Measurements from ENCODE around the gene VIM. TPM values are rescaled to one million over a fixed set of nuclear protein-coding genes. Genes with fewer than 3 reads are reported as not detected.

The VIM gene
- polyA plus RNA-seq, 4 donors, result 21.2 to 531 (median 258) TPM

DNA sequence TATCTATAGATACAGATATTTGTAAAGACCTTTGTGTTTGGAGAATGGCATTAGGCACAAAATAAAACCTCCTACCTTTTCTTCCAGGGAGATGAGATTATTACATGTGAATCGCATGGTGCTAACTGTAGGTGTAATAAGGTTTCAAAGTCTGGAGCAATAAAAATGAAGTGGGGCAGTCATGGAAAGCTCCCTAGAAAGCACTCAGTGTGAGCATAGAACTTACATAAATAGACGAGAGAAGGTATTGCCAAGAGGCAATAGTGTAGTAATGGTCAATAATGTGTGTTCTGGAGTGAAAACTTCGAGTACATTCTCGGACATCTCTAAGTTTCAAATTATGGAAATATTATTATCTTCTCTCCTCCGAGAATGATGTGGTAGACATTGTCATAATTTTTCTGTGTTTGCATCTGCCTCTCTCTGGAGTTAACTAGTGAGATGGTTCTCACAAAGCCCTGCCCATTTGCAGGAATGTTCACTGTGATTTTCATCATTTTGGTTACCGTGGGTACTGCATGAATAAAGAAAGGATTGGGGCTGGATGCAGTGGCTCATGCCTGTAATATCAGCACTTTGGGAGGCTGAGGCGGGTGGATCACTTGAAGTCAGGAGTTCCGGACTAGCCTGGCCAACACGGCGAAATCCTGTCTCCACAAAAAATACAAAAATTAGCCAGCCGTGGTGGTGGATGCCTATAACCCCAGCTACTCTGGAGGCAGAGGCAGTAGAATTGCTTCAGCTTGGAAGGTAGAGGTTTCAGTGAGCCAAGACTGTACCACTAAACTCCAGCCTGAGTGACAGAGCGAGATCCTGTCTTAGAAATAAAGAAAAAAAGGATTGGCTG, 10.6 kb downstream of the VIM start:
- H3K27ac ChIP-seq (ENCODE audit: low read depth in 1 of 3, low read length in 2 of 3), result no peak overlapping the region
- peaks cover 0 to 11% (median 4%) of the 10 kb centered on the region in 3 donors for H3K36me3 ChIP-seq (ENCODE audit: control insufficient read depth in 3 of 3, insufficient read depth in 2 of 3, low read depth in 1 of 3, low read length in 3 of 3)
- H3K4me1 ChIP-seq (ENCODE audit: control insufficient read depth in 3 of 3, insufficient read depth in 2 of 3, low read depth in 1 of 3, low read length in 2 of 3), result peaks cover 0 to 2% (median 0%) of the 10 kb centered on the region in 3 donors
- H3K27me3 ChIP-seq (ENCODE audit: control insufficient read depth in 3 of 3, insufficient read depth in 3 of 3, low read length in 3 of 3), result no peaks in the 10 kb centered on the region
- DNase-seq, result peak in 1 of 2 donors; percentile 60
- FAIRE-seq, result no peak
- peaks cover 0 to 5% of the 10 kb centered on the region in 2 donors for H3K9me3 ChIP-seq (ENCODE audit: control insufficient read depth in 2 of 2, insufficient read depth in 1 of 2, low read depth in 1 of 2, low read length in 1 of 2)
- whole genome bisulfite sequencing, 3 donors, result 56 to 74% (median 69%) methylated on average over 12 of the region's 12 CpGs
- no peak overlapping the region for H3K4me3 ChIP-seq (ENCODE audit: low read depth in 1 of 3, low read length in 3 of 3)

DNA sequence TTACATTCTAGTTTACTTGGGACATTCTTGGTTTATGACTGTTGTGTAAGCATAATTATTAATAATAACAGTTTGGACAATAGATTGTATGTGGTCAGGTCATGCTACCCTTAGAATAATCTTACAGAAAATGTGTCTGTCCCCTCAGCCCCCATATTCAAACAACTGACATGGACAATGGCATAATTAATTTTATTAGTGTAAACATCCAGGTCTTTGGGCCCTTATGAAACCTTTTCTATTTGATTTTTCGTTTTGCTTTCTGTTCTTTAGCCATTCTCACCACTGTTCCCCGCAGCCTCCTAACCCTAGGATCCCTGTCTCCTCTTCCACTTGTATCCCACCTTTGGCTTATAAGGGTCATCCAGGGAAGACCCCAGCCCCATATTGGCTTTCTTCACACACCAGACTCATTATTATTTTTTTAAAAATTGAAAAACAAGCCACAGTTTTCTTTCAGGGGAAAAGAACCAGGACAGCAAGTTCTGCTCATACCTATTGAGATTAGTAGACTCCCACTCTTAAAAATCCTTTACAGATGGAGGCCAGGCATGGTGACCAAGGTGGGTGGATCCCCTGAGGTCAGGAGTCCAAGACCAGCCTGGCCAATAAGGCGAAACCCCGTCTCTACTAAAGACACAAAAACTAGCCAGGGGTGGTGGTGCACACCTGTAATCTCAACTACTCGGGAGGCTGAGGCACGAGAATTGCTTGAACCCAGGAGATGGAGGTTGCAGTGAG, 11.5 kb downstream of the VIM start:
- peaks cover 0 to 5% (median 4%) of the 10 kb centered on the region in 3 donors for H3K36me3 ChIP-seq (ENCODE audit: control insufficient read depth in 3 of 3, insufficient read depth in 2 of 3, low read depth in 1 of 3, low read length in 3 of 3)
- DNase-seq, result no peak
- WGBS, 3 donors, result 77 to 87% (median 85%) methylated on average over 6 of the region's 6 CpGs
- no peak for FAIRE-seq
- no peaks in the 10 kb centered on the region for H3K4me1 ChIP-seq (ENCODE audit: control insufficient read depth in 3 of 3, insufficient read depth in 2 of 3, low read depth in 1 of 3, low read length in 2 of 3)
- no peaks in the 10 kb centered on the region for H3K27me3 ChIP-seq (ENCODE audit: control insufficient read depth in 3 of 3, insufficient read depth in 3 of 3, low read length in 3 of 3)
- no peak overlapping the region for H3K27ac ChIP-seq (ENCODE audit: low read depth in 1 of 3, low read length in 2 of 3)
- H3K4me3 ChIP-seq (ENCODE audit: low read depth in 1 of 3, low read length in 3 of 3), result no peak overlapping the region
- peaks cover 0 to 5% of the 10 kb centered on the region in 2 donors for H3K9me3 ChIP-seq (ENCODE audit: control insufficient read depth in 2 of 2, insufficient read depth in 1 of 2, low read depth in 1 of 2, low read length in 1 of 2)

DNA sequence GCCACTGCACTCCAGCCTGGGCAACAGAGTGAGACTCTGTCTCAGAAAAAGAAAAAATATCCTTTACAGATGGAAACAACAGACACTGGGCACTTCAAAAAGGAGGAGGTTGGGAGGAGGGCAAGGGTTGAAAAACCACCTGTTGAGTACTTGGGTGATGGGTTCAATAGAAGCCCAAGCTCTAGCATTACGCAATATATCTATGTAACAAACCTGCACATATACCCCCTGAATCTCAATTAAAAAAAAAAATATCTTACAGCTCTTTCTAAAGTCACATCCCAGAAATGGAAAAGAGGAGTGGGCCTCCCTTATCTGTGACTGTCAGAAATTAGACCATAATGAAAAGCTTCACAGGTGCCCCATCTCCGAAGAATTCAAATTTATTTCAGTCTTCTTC, 12.1 kb downstream of the VIM start:
- no peaks in the 10 kb centered on the region for H3K27me3 ChIP-seq (ENCODE audit: control insufficient read depth in 3 of 3, insufficient read depth in 3 of 3, low read length in 3 of 3)
- FAIRE-seq (no peak), DNase-seq (no peak)
- peaks cover 0 to 5% of the 10 kb centered on the region in 2 donors for H3K9me3 ChIP-seq (ENCODE audit: control insufficient read depth in 2 of 2, insufficient read depth in 1 of 2, low read depth in 1 of 2, low read length in 1 of 2)
- H3K4me3 ChIP-seq (ENCODE audit: low read depth in 1 of 3, low read length in 3 of 3), result no peak overlapping the region
- H3K27ac ChIP-seq (ENCODE audit: low read depth in 1 of 3, low read length in 2 of 3), result no peak overlapping the region
- 94 to 98% (median 98%) methylated on average over 2 of the region's 2 CpGs for WGBS, 3 donors
- H3K36me3 ChIP-seq (ENCODE audit: control insufficient read depth in 3 of 3, insufficient read depth in 2 of 3, low read depth in 1 of 3, low read length in 3 of 3), result peaks cover 0 to 4% (median 2%) of the 10 kb centered on the region in 3 donors
- H3K4me1 ChIP-seq (ENCODE audit: control insufficient read depth in 3 of 3, insufficient read depth in 2 of 3, low read depth in 1 of 3, low read length in 2 of 3), result no peaks in the 10 kb centered on the region

DNA sequence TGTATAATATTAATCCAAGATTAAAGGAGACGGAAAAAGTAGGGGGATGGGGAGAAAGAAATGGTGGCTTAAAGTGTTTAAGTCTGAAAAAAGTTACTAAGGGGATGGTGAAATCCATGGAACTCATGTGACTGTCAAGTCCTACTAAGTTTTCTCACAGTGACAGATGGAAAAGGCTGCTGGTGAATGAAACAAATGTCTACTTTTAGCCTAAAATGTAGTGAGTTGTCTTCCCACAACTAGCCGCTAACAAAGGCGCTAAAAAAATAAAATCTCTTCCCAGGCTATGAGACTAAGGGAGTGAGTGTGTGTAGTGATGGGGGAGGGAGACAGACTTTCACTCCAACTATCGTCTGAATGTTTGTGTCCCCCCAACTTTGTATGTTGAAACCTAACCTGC, 12.6 kb downstream of the VIM start:
- no peak overlapping the region for H3K27ac ChIP-seq (ENCODE audit: low read depth in 1 of 3, low read length in 2 of 3)
- no peaks in the 10 kb centered on the region for H3K27me3 ChIP-seq (ENCODE audit: control insufficient read depth in 3 of 3, insufficient read depth in 3 of 3, low read length in 3 of 3)
- 91 to 97% (median 95%) methylated on average over 4 of the region's 4 CpGs for WGBS, 3 donors
- H3K9me3 ChIP-seq (ENCODE audit: control insufficient read depth in 2 of 2, insufficient read depth in 1 of 2, low read depth in 1 of 2, low read length in 1 of 2), result peaks cover 0 to 5% of the 10 kb centered on the region in 2 donors
- DNase-seq (no peak), FAIRE-seq (no peak)
- no peaks in the 10 kb centered on the region for H3K4me1 ChIP-seq (ENCODE audit: control insufficient read depth in 3 of 3, insufficient read depth in 2 of 3, low read depth in 1 of 3, low read length in 2 of 3)
- no peaks in the 10 kb centered on the region for H3K36me3 ChIP-seq (ENCODE audit: control insufficient read depth in 3 of 3, insufficient read depth in 2 of 3, low read depth in 1 of 3, low read length in 3 of 3)
- no peak overlapping the region for H3K4me3 ChIP-seq (ENCODE audit: low read depth in 1 of 3, low read length in 3 of 3)

DNA sequence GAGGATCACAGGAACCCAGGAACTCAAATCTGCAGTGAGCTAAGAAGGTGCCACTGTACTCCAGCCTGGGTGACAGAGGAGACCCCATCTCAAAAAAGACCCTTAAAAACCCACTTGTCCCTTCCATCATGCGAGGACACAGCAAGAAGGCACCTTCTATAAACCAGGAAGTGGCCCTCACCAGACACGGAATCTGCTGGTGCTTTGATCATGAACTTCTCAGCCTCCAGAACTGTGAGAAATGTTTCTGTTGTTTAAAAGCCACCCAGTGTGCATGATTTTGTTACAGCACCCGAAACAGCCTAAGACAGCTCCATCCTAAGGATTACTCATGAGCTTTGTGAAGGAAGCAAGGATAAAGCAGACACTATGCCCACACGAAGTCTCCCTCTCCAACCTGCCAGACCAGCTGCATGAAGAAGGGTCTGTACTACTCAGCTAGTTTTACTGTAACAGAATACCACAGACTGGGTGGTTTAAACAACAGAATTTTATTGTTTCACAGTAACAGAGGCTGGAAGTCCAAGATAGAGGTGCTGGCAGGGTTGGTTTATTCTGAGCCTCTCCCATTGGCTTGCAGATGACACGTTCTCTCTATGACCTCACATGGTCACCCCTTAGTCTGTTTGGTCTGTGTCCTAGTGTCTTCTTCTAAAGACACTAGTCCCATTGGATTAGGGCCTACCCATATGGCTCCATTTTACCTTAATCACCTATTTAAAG, 13.7 kb downstream of the VIM start:
- Histone ChIP-seq H3K9me3 (ENCODE audit: control insufficient read depth in 2 of 2, insufficient read depth in 1 of 2, low read depth in 1 of 2, low read length in 1 of 2) (peaks cover 0 to 6% of the 10 kb centered on the region in 2 donors), H3K4me1 (ENCODE audit: control insufficient read depth in 3 of 3, insufficient read depth in 2 of 3, low read depth in 1 of 3, low read length in 2 of 3) (no peaks in the 10 kb centered on the region), H3K36me3 (ENCODE audit: control insufficient read depth in 3 of 3, insufficient read depth in 2 of 3, low read depth in 1 of 3, low read length in 3 of 3) (no peaks in the 10 kb centered on the region), H3K27ac (ENCODE audit: low read depth in 1 of 3, low read length in 2 of 3) (no peak overlapping the region), H3K27me3 (ENCODE audit: control insufficient read depth in 3 of 3, insufficient read depth in 3 of 3, low read length in 3 of 3) (no peaks in the 10 kb centered on the region), H3K4me3 (ENCODE audit: low read depth in 1 of 3, low read length in 3 of 3) (no peak overlapping the region)
- DNase-seq (no peak), FAIRE-seq (no peak)
- 82 to 88% (median 86%) methylated on average over 5 of the region's 5 CpGs for WGBS, 3 donors

DNA sequence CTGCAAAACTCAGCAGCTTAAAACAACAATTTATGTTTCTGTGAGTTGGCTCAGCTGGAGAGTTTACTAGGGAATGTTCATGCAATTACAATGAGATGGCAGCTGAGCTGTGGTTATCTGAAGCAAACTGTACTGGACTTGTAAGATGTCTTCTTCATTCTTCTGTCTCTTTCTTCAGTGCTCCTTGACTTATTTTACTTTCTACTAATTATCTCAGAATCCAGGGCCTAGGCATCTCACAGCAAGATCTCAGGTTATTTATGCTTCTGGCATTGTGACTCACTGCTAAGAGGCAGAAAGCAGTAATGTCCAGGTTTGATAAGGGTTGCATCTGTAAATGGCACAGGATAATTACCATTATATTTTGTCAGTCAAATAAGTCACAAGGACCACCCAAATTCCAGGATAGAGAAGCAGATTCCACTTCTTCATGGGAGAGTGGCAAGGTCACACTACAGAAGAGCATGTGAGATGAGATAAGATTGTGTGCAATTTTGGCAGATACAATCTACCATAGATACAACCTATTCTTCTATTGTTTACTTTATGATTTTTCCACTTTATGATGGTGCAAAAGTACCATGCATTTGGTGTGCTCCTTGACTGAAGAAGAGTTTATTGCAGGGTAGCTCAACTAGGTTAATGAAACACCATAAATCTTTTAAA, 16.8 kb downstream of the VIM start:
- FAIRE-seq (no peak), DNase-seq (no peak)
- no peak overlapping the region for H3K27ac ChIP-seq (ENCODE audit: low read depth in 1 of 3, low read length in 2 of 3)
- no peaks in the 10 kb centered on the region for H3K4me1 ChIP-seq (ENCODE audit: control insufficient read depth in 3 of 3, insufficient read depth in 2 of 3, low read depth in 1 of 3, low read length in 2 of 3)
- H3K4me3 ChIP-seq (ENCODE audit: low read depth in 1 of 3, low read length in 3 of 3), result no peak overlapping the region
- H3K36me3 ChIP-seq (ENCODE audit: control insufficient read depth in 3 of 3, insufficient read depth in 2 of 3, low read depth in 1 of 3, low read length in 3 of 3), result no peaks in the 10 kb centered on the region
- H3K27me3 ChIP-seq (ENCODE audit: control insufficient read depth in 3 of 3, insufficient read depth in 3 of 3, low read length in 3 of 3), result no peaks in the 10 kb centered on the region
- H3K9me3 ChIP-seq (ENCODE audit: control insufficient read depth in 2 of 2, insufficient read depth in 1 of 2, low read depth in 1 of 2, low read length in 1 of 2), result peaks cover 0 to 13% of the 10 kb centered on the region in 2 donors

DNA sequence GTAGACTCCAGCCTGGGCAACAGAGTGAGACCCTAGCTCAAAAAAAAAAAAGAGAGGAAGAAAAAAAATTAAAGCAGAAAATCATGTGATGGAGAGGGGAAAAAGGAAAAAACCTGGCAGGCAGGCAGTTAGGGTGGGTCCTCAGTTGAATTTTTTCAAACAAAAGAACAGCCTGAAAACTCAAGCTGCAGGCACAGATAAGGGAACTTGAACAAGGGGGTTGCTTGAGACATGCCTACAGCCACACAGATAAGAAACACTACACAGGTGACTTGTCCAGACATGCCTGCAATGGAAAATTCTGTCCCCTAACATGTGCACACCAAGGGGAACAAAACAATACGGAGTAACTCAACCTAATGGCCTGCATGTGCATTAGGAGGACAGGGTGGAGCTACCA, 19.2 kb downstream of the VIM start:
- Histone ChIP-seq H3K27ac (ENCODE audit: low read depth in 1 of 3, low read length in 2 of 3) (no peak overlapping the region), H3K4me1 (ENCODE audit: control insufficient read depth in 3 of 3, insufficient read depth in 2 of 3, low read depth in 1 of 3, low read length in 2 of 3) (no peaks in the 10 kb centered on the region), H3K9me3 (ENCODE audit: control insufficient read depth in 2 of 2, insufficient read depth in 1 of 2, low read depth in 1 of 2, low read length in 1 of 2) (peaks cover 0 to 7% of the 10 kb centered on the region in 2 donors), H3K4me3 (ENCODE audit: low read depth in 1 of 3, low read length in 3 of 3) (no peak overlapping the region), H3K27me3 (ENCODE audit: control insufficient read depth in 3 of 3, insufficient read depth in 3 of 3, low read length in 3 of 3) (no peaks in the 10 kb centered on the region), H3K36me3 (ENCODE audit: control insufficient read depth in 3 of 3, insufficient read depth in 2 of 3, low read depth in 1 of 3, low read length in 3 of 3) (no peaks in the 10 kb centered on the region)
- FAIRE-seq (no peak), DNase-seq (no peak)
- WGBS, 3 donors, result 78 to 81% (median 81%) methylated on average over 1 of the region's 1 CpG

DNA sequence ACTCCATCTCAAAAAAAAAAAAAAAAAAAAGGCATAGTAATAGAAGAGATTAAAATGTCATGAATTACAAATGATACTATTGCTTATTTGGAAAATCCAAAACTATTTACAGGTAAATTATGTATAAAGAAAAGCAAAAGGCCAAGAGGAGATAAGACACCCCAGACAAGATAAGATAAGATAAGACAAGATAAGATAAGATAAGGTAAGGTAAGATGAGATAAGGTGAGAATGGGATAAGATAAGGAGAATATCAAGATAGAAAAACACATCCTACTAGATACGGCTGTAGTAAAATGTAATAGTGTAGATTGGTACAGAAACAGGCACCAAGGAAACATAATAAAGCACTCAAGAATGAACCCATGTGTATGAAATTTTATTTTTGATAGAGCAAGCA, 20.9 kb downstream of the VIM start:
- DNase-seq, result no peak
- Histone ChIP-seq H3K27ac (ENCODE audit: low read depth in 1 of 3, low read length in 2 of 3) (no peak overlapping the region), H3K9me3 (ENCODE audit: control insufficient read depth in 2 of 2, insufficient read depth in 1 of 2, low read depth in 1 of 2, low read length in 1 of 2) (peaks cover 0 to 7% of the 10 kb centered on the region in 2 donors), H3K27me3 (ENCODE audit: control insufficient read depth in 3 of 3, insufficient read depth in 3 of 3, low read length in 3 of 3) (no peaks in the 10 kb centered on the region), H3K4me1 (ENCODE audit: control insufficient read depth in 3 of 3, insufficient read depth in 2 of 3, low read depth in 1 of 3, low read length in 2 of 3) (no peaks in the 10 kb centered on the region), H3K4me3 (ENCODE audit: low read depth in 1 of 3, low read length in 3 of 3) (no peak overlapping the region), H3K36me3 (ENCODE audit: control insufficient read depth in 3 of 3, insufficient read depth in 2 of 3, low read depth in 1 of 3, low read length in 3 of 3) (no peaks in the 10 kb centered on the region)
- WGBS, 3 donors, result 17 to 61% (median 21%) methylated on average over 1 of the region's 1 CpG
- no peak for FAIRE-seq

All from small intestine (tissue), 7 donors.